Activated CD4-positive, alpha-beta T cell treated with anti-CD3 and anti-CD28 coated beads, Interleukin-2, amount 50 U/mL, for 24 hours (primary cell): ENCODE measurements around the gene SOX8.

ENCODE experiments used
- DNase-seq, 2 donors: peaks; one replicate each; pipeline ENCODE4 v3.0.0-alpha.2; 2020; ENCODE audit warnings: low read depth in 1 of 2, low spot score in 1 of 2

Gene SOX8

DNA sequence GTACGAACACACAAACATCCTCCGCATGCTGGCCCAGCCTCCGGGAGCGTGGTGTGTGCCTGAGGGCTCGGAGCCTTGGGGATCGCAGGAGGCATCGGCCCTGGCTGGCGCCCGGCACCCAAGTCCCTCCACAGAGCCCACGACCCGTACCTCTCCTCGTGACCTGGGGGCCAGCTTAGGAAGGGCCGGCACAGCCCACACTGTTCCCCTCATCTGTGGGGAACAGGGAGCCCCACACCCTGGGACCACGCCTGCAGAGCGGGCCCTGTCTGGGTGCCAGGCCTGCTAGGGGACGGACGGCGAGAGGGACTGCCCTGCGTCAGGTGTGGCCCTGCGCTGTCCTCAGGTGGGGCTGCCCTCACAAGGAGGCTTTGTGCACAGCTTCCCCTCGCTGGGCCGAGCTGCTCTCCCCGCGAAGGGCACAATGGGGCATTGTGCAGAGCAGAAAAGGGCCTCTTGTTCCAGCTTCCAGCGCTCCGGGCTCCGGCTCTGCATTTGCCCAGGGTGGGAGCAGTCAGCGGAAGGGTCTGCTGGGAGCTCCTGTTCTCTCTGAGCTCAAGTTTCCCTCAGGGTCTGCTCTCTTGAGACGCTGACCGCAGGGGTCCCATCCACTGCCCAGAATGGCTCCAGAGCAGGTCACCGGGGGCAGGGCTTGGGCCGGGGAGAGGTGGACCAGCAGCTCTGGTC, 9.1 kb upstream of the SOX8 start:
- DNase-seq = no peak

GRCh38 chr16:973366-973765, 8.2 kb upstream of the SOX8 start:
- no peak for DNase-seq

DNA sequence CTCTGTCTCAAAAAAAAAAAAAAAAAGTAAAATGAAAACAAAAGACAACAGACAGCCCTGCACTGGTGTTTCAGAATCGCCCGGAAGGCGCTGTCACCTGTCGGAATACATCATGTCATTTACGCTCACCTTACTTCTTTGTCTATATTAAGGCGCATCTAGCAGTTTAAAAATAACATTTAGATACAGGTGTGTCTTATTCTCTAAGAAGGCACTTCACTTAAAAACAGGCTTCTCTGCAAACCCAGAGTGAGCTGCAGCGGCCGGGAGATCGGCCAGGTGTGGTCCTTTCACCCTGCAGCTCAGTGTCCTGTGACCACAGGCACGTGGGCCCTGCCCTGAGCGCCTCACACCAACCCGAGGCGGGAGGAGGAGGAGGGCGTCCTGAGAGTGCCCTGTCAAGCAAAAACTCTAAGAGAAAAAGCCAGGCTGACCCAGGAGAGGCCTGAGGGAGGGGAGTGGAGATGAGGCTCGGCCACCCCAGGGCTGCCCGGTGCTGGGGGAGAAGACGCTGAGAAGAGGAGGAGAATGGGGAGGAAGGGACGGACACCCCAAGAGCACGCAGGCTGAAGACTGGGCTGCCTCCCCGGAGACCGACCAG, 7.5 kb upstream of the SOX8 start:
- DNase-seq = no peak

GRCh38 chr16:974611-975261, 6.8 kb upstream of the SOX8 start:
- DNase-seq = no peak

- DNase-seq = no peak
These were observed 6.3 kb upstream of the SOX8 start for GRCh38 chr16:975291-975690.

DNA sequence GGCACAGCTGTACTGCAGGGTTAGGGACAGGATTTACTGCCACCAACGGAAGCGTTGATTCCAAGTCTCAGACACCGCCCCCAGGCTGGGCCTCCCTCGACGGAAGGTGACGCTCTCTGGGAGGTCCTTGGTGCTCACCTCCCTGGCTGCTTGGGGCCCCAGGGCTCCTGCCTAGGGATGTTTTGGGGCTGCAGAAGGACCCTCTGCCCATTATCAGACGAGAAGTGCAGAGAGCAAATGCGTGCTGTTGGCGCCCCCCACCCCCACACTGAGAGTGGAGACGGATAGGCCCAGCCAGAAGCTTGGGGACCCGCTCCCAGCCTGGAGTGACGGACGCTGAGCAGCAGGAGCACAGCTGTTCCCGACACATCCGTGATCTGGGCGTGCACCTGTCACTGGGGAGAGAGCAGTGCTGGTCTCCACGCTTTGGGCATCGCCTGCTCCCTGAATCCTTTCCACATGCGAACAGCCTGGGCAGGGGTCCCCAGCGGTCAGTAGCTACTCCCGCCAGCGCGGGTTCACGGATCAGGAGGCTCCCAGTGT, 5.1 kb upstream of the SOX8 start:
- DNase-seq = no peak

GRCh38 chr16:977081-977701, 4.4 kb upstream of the SOX8 start:
- no peak for DNase-seq

- DNase-seq = no peak
These were observed 3.7 kb upstream of the SOX8 start for GRCh38 chr16:977896-978295.

GRCh38 chr16:978403-978802, 3.2 kb upstream of the SOX8 start:
- no peak for DNase-seq

DNA sequence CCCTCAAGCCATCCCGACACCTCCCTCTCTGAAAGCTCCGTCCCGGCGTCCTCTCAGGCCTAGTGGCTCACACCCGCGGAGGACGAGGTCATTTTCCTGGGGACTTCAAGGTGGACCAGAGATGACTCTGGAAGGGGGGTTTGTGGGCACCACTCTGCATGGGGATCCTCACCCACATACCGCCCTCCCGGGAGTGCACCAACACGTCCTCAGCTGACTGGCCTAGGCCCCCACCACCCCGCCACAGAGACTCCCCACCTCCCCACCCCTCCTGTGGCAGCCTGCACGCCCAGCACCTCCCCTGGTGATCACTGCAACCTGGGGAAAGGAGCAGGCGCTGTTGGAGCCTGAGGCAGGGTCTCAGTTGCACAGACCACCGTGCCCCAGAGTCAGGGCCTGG, 2.4 kb upstream of the SOX8 start:
- no peak for DNase-seq

DNA sequence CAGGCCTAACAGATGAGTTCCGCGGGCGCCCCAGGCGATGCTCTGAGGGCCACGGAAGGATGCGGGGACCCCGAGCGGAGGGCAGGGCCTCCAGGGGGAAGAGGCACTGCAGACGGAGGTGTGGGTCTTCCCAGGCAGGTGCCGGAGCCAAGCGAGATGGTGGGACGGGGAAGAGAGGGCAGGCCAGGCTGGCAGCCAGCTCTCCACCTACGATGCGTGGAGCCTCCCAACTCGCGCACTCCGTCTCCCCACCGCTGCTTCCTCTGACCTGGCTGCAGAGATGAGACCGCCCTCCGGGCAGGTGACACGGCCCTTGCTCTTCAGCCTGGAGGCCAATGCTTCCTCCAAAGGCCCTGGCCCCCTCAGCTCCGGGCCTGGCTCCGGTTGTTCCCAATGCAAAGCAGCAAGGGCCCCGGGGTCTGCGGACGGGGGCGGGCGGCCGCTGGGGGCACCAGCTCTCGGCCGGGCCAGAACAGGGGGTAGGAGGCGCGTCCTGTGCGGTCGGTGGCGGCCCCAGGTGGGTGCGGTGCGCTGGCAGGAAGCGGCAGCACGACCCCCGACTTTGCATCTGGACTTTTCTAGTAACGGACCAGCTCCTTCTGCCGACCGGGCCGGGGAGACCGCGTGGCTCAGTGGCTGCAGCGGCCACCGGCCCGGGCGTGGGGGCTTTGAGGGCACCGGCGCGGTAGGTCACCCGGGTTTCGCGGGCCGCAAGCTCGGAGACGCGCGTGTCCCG, 1.5 kb upstream of the SOX8 start:
- DNase-seq = no peak

DNA sequence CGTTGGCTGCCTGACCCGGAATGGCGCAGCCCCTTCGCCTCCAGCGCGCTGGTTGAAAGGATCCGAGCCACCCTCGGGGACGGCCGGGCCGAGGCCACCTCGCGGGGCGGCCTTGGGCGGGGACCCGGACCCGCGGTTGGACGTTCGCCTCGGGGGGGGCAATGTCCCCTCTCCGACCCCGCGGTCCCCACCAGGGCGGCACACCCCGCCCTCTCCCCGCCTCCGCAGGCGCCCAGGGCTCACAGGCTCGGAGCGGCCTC, 1.0 kb upstream of the SOX8 start:
- DNase-seq = no peak

DNA sequence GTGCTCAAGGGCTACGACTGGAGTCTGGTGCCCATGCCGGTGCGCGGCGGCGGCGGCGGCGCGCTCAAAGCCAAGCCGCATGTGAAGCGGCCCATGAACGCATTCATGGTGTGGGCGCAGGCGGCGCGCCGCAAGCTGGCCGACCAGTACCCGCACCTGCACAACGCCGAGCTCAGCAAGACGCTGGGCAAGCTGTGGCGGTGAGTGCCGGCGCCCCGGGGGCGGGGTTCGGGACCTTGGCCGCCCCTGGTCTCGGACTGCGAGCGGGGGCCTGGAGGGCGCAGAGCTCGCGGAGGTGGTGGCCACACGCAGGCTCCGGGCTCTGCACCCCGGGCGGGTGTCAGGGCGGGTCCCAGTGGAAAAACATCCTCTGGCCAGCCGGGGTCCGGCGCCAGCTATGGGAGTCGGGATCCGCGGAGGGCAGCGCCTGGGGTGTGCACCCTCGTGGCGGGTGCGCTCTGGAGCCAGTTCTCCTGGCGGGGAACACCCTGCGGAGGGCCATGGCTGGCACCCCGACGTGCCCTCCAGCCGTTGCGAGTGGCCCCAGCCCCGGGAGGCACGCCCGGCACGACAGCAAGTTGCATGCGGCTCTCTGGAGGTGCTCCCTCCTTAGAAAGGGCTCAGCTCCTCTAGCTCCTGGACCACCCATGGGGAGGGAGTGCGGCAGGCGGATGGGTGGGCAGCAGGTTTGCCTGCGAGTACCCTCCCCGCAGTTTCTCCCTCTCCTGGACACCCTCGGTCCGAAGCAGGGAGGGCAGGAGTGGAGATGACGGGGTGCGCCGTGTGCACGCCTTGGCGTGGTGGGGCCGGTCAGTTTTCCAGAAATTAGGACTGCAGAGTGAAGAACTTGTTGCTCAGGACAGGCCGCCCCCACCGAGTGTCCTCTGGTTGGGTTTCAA, 824 bp downstream of the SOX8 start:
- DNase-seq = no peak

DNA sequence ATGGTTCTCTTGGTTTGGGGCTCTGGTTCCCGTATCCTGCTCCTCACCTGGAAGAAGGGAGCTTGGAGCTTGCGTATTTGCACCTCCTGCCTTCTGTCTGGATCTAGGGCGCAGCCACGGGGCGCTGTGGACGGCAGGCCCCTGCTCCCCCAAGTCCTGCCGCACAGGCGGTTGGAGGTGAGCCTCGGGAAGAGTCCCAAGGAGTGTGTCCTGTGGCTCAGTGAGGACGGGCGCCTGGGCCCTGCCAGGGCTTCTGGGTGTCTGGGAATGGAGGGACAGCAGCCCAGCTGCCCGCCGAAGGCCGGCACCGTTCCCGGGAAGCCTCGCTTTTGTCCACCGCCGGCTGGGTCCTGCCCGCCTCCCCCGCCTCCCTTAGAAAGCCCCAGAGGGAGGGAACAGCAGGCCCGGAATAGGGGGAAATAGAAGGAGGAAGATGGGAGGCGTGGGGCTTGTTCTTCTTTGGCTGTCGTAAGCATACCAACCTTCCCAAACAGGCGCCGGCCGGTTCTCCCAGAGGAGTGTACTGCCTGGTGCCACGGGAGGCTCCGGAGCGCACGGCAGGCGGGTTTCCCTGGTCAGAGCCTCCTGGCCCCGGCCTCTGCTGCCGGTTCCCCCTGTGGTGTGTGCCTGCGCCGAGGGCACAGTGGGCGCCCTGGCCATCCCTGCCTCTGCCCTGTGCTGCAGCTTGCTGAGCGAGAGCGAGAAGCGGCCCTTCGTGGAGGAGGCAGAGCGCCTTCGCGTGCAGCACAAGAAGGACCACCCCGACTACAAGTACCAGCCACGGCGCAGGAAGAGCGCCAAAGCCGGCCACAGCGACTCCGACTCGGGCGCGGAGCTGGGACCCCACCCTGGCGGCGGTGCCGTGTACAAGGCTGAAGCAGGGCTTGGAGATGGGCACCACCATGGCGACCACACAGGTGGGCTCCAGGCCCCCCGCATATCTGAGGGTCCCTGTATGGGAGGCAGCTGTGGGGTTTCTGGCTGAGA, 1.8 kb downstream of the SOX8 start:
- DNase-seq = no peak

DNA sequence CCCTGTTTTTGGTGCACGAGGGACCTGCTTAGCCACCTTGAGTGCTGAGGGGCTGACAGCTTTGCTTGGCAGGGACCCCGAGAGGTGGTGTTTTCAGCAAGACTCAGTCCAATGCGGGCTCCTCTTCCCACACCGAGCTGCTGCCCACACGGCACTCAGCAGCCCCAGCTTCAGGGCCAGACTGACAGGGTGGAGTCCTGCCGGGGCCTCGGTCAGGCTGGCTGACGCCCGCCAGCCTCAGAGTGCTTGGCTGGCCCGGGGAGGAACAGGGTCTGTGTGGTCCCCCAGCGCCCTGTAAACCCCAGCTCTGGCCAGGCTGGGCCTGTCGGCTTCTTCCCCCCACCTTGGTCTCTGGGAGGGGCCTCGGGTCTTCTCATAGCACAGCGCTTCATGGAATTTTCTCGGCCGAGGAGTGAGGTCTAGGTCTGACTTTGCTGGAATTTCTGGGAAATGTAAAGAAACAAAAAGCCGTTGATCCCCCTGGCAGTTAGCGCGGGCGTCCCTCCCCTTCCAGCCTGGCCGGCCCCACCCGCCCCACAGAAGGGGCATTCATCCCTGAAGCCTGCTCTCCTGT, 2.6 kb downstream of the SOX8 start:
- no peak for DNase-seq

DNA sequence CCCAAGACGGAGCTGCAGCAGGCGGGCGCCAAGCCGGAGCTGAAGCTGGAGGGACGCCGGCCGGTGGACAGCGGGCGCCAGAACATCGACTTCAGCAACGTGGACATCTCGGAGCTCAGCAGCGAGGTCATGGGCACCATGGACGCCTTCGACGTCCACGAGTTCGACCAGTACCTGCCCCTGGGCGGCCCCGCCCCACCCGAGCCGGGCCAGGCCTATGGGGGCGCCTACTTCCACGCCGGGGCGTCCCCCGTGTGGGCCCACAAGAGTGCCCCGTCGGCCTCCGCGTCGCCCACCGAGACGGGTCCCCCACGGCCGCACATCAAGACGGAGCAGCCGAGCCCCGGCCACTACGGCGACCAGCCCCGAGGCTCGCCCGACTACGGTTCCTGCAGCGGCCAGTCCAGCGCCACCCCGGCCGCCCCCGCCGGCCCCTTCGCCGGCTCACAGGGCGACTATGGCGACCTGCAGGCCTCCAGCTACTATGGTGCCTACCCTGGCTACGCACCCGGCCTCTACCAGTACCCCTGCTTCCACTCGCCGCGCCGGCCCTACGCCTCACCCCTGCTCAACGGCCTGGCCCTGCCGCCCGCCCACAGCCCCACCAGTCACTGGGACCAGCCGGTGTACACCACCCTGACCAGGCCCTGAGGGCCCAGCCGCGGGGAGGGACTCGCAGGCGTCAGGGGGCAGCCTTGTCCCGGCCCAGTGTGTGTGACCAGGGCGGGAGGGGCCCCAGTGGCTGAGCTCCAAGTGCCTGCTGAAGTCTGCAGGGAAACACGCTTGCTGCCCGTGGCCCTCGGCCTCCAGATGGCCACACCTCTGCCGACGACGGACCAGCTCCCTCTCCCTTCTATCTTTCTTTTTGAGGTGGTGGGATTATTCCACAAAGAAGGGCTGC, 3.4 kb downstream of the SOX8 start:
- no peak for DNase-seq

GRCh38 chr16:985646-986400, 4.3 kb downstream of the SOX8 start:
- no peak for DNase-seq
